Activated CD4-positive, alpha-beta T cell treated with anti-CD3 and anti-CD28 coated beads, Interleukin-2, Interleukin-6, amounts not matched to agents 100 ng/mL and 50 ng/mL, durations not matched to agents 16 hours and 8 hours (primary cell): Measurements from ENCODE around the gene TPK1.

Experiments
- DNase-seq: peaks from one replicate; pipeline ENCODE4 v3.0.0-alpha.2; 2020

Gene TPK1

GRCh38 chr7:144835652-144836544, at the start of gene TPK1:
Gene TPK1 (minus strand): TSS chr7:144836053. CDS start chr7:144835602, 451 bp downstream.
- DNase-seq = peak; percentile 94

GRCh38 chr7:144885478-144885877, 49.6 kb upstream of the TPK1 start:
- DNase-seq = no peak

GRCh38 chr7:144884896-144885295, 49.0 kb upstream of the TPK1 start:
- no peak for DNase-seq

- DNase-seq = no peak
Observed at GRCh38 chr7:144873316-144873845, 37.5 kb upstream of the TPK1 start.

- no peak for DNase-seq
Observed at GRCh38 chr7:144869082-144869481, 33.2 kb upstream of the TPK1 start.

DNA sequence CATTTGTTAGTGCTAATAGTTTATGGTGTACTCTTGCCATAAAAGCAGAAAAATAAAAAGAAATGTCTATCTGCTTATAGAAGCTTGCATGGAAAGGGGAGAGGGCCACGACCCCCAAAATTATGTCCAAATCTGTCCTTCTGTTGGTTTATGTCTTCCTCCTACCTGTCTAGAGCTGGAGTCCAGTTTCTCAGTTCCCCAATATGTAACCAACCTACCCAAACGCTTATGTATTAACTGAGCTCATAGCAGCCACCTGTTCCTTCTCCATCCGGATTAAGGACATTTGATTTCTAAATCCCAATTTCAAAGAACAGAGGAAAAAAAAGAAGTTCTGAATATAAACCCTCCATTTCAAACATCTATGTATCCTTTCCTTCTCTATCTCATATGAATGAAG, 30.3 kb upstream of the TPK1 start:
- no peak for DNase-seq

GRCh38 chr7:144863320-144863647, 27.4 kb upstream of the TPK1 start:
- DNase-seq = no peak

DNA sequence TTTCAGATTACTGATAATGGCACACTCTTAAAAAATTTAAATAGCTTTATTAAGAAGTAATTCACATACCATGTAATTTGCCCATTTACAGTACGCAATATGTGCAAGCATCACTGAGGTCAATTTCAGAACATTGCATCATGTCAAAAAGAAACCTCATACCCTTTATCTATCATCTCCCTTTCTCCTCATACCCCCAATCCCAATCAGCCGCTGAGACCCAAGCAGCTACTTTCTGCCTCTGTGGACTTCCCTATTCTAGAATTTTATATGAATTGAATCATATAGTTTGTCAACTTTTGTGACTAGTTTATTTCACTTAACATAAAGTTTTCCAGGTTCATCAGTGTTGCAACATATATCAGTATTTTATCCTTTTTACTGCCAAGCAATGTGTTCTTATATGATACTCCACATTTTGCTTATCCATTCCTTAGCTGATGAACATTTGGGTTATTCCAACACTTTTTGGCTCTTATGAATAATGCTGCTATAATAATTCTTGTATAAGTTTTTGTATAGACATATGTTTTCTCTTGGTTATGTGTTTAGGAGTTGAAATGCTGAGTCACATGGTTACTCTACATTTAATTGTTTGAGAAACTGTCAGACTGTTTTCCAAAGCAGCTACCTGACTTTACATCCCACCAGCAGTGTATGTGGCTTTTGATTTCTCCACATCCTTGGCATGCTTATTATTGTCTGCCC, 26.9 kb upstream of the TPK1 start:
- DNase-seq = no peak

DNA sequence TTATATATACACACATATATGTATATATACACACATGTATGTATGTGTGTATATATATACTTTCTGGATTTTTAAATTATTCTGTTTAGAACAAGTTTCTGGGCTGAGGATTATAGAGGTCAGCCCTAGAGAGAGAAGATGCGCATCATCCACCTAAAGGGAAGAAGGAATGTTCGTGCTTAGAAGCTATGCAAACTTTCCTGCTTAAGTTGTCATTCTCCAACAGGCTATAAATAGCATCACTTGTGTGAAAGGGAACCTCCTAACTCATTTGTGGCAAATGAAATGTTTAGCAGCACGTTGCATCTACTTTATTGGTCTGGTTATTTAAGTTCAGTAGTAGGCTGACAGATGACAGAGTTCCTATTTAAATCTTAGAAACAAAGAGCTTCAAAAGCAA, 23.9 kb upstream of the TPK1 start:
- DNase-seq = no peak

DNA sequence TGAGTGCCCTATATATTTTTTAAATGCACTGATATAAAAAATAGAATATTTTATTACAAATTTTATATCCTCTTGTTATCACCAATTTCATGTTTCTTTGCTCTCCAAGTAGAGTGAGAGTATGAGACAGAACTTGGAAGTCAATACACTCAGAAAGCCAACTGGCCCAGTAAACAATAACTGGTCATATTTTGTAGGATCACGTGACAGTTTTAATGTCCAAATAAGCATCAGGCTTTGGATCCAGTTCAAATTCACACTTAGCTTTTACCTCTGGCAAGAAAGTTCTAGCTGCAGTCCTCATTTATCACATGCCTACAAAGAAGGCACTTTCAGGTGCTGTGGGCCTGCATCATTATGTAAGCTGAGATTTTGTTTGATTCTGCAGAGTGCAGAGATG, 21.6 kb upstream of the TPK1 start:
- no peak for DNase-seq

GRCh38 chr7:144854839-144855424, 19.1 kb upstream of the TPK1 start:
- peak; percentile 11 for DNase-seq

DNA sequence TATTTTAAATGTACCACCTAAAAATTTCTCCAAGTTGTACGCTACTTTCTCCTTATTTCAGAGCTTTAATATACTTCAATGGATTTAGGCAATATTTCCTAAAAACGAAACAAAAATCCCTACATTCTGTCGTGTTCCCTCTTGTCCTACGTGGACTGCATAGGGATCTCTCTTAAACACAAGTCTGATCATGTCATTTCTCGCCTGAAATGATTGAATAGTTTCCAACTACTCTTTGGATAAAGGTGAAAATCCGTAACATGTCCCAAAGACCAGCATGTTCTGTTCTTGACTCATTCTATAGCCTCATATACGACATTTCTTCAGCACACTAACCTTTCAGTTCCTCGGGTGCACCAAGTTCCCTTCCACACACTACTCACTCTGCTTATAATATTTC, 17.7 kb upstream of the TPK1 start:
- DNase-seq = no peak

DNA sequence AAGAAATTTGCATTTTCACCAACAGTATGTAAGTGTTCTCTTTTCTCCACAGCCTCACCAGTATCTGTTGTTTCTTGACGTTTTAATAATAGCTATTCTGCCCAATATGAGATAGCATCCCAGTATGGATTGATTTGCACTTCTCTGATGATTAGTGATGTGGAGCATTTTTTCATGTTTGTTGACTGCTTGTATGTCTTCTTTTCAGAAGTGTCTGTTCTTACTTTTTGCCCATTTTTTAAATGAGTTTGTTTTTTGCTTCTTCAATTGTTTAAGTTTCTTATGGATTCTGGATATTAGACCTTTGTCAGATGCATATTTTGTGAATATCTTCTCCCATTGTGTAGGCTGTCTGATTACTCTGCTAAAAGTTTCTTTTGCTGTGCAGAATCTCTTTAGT, 12.2 kb upstream of the TPK1 start:
- DNase-seq = no peak

DNA sequence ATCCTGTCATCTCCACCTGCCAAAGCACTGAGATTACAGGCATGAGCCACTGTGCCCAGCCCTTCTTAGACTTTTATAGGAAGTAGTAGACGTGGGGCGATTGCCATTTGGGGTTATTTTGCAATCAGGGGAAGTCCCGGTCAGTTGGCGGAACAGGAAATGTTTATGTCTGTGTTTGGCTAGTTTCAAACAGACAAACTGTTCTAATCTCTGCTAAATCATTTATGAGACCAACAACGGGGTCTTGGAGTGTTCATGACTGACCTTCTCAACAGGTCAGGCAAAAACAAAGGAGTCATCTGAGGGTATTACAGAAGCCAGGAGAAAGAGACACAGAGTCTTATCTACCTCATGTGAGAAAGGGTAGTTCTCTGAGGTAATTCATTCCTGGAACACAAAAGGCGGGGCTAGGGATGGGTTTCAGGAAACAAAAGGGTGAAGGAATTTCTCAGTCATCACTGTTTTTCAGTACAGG, 6.6 kb upstream of the TPK1 start:
- peak; percentile 76 for DNase-seq

DNA sequence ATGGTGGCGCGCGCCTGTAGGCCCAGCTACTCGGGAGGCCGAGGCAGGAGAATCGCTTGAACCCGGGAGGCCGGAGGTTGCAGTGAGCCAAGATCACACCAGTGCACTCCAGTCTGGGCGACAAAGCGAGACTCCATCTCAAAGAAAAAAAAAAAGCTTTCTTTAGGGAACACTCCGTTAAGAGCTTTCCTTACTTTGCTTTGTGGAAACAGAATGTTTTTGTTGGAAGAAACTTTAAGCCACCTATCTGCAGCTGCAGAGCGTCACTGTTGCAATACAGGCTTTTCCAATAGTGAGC, 641 bp upstream of the TPK1 start:
- DNase-seq = no peak

- peak; percentile 62 for DNase-seq
Observed at GRCh38 chr7:144835155-144835611, 670 bp downstream of the TPK1 start.

DNA sequence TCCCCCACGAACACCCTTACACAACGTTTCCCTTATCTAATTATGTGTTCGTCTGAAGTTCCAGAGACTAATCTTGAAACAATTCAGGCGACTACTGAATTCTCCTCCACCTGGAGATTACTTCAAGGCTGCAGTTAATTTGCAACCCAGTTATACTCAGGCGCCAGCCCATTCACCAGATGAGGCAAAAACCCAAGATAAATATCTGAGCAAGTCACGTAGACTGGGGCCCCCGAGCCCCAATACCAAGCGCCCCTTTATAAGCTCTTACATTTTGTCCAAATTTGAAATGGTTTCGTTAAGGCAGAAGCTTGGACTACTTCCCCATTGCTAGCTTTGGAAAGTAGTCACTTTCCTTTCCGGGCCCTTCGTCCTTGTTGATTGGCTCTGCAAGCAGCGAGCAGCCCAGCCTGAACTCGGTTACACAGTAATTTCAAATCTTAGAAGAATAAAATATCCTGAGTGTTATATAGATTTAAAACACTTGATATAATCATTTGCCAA, 1.2 kb downstream of the TPK1 start:
- peak; percentile 61 for DNase-seq

- no peak for DNase-seq
Observed at GRCh38 chr7:144830811-144831210, 5.0 kb downstream of the TPK1 start.

- no peak for DNase-seq
Observed at GRCh38 chr7:144830024-144830785, 5.6 kb downstream of the TPK1 start.

DNA sequence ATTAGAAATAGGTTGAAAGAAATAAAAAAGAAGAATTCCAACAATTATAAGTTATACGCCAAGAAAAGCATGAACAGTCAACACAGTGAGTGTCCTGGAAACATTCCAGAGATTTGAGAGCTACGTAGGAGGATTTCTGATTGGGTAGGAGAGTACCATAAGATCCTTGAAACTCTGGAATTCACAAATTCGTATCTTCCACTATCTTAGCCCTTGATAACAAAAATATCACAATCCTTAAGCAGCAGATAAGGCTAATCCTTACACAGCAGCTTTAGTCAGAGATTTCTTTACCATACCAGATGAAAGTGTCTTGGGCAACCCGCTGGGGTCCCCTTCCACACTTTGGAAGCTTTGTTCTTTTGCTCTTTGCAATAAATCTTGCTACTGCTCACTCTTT, 8.2 kb downstream of the TPK1 start:
- DNase-seq = no peak

GRCh38 chr7:144826208-144826607, 9.6 kb downstream of the TPK1 start:
- DNase-seq = no peak

DNA sequence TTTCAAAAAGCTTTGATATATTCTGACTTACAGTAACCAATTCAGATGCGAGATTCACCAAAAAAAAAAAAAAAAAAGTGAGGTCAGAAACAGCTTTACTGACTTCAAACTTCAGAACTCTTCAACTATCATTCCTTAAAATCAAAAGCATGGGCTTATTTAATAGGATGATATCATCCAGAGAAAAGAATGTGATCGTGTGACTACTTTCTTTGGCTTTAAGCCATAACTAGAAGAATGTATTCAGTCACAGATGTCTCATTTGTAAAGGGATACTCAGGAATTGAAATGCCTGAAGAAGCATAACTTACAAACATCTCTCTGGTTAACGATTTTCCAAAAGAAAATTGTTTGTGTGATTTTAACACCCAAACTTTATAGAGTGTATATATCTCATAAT, 11.5 kb downstream of the TPK1 start:
- no peak for DNase-seq

DNA sequence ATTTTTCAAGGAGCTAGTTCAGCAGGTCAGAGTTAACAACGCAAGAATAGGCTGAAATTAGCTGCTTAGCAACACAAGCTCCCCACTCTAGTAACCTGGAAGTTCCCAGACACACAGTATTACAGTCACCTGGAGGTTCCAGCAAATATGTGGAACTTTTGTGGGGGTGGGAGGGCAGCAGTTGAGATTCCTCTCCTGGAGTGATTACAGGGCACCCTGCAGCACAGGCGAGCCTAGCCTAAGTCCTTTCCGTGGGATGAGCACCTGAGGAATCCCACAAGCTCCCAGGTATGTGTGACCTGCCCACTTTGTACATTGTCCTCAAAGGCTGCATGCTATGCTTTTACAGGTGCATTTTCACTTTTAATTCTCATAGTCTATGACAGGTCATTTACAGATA, 13.6 kb downstream of the TPK1 start:
- DNase-seq = no peak
